ENCODE data around the gene HHLA2.
"Not testable (repeated sequence)": the region's sequence is repeated elsewhere in the genome, so short reads cannot be mapped to it uniquely, and the experiment has no call there.

Gene HHLA2

GRCh38 chr3:108343491-108343890 lies 47.1 kb downstream of the HHLA2 start:
- DNase-seq (ENCODE audit: low read depth): no peak

- no peak for DNase-seq (ENCODE audit: low read depth)
Measured at GRCh38 chr3:108345492-108346205, 49.3 kb downstream of the HHLA2 start.

GRCh38 chr3:108346301-108347227 lies 50.2 kb downstream of the HHLA2 start:
- no peak for DNase-seq (ENCODE audit: low read depth)

- no peak for DNase-seq (ENCODE audit: low read depth)
Measured at GRCh38 chr3:108352176-108352575, 55.8 kb downstream of the HHLA2 start.

GRCh38 chr3:108354562-108354961 lies 58.2 kb downstream of the HHLA2 start:
- no peak for DNase-seq (ENCODE audit: low read depth)

GRCh38 chr3:108357042-108357441 lies 60.7 kb downstream of the HHLA2 start:
- DNase-seq (ENCODE audit: low read depth): no peak

GRCh38 chr3:108359011-108359410 lies 62.7 kb downstream of the HHLA2 start:
- DNase-seq (ENCODE audit: low read depth): no peak

- DNase-seq (ENCODE audit: low read depth): no peak
Measured at GRCh38 chr3:108376026-108376425, 79.7 kb downstream of the HHLA2 start.

GRCh38 chr3:108377384-108377783 lies 81.0 kb downstream of the HHLA2 start:
- DNase-seq (ENCODE audit: low read depth): no peak

GRCh38 chr3:108378153-108378951 lies 82.0 kb downstream of the HHLA2 start:
- DNase-seq (ENCODE audit: low read depth): no peak

- not testable (repeated sequence) for DNase-seq (ENCODE audit: low read depth)
Measured at GRCh38 chr3:108378952-108379342, 82.6 kb downstream of the HHLA2 start.

- DNase-seq (ENCODE audit: low read depth): no peak
Measured at GRCh38 chr3:108380128-108380795, 83.9 kb downstream of the HHLA2 start.

GRCh38 chr3:108381529-108382140 lies 85.3 kb downstream of the HHLA2 start:
- DNase-seq (ENCODE audit: low read depth): no peak

GRCh38 chr3:108383306-108383705 lies 87.0 kb downstream of the HHLA2 start:
- no peak for DNase-seq (ENCODE audit: low read depth)

- DNase-seq (ENCODE audit: low read depth): no peak
Measured at GRCh38 chr3:108387063-108387462, 90.7 kb downstream of the HHLA2 start.

- DNase-seq (ENCODE audit: low read depth): no peak
Measured at GRCh38 chr3:108388136-108389132, 92.1 kb downstream of the HHLA2 start.

GRCh38 chr3:108389372-108389771 lies 93.0 kb downstream of the HHLA2 start:
- DNase-seq (ENCODE audit: low read depth): no peak

GRCh38 chr3:108391917-108392593 lies 95.7 kb downstream of the HHLA2 start:
- no peak for DNase-seq (ENCODE audit: low read depth)

- DNase-seq (ENCODE audit: low read depth): no peak
Measured at GRCh38 chr3:108393128-108393900, 97.0 kb downstream of the HHLA2 start.

All from stimulated activated CD8-positive, alpha-beta memory T cell treated with anti-CD3 and anti-CD28 coated beads, Interleukin-15, amount 100 ng/mL, for 24 hours (primary cell).